Activated naive CD4-positive, alpha-beta T cell treated with anti-CD3 and anti-CD28 coated beads for 36 hours (primary cell): Measurements from ENCODE around the gene SLC6A17. TPM values are rescaled to one million over a fixed set of nuclear protein-coding genes. Genes with fewer than 3 reads are reported as not detected.

Experiments
- CTCF ChIA-PET: fragments of 350-600 bp; sonication (Branson Sonifier 250); formaldehyde crosslinking; loops from one replicate; lab custom pipeline; 2021; ENCODE audit warnings: antibody characterized with exemption; lab: Charles Lee
- DNase-seq: peaks from one replicate; pipeline ENCODE4 v3.0.0-alpha.2; 2020
- H3K27ac Mint-ChIP-seq: one replicate; pipeline ENCODE4 v1.8.0; 2021; ENCODE audit warnings: mild to moderate bottlenecking, mixed read lengths
- H3K27me3 Mint-ChIP-seq: one replicate; pipeline ENCODE4 v1.8.0; 2021; ENCODE audit warnings: low read depth, mixed read lengths
- H3K36me3 Mint-ChIP-seq: one replicate; pipeline ENCODE4 v1.8.0; 2021; ENCODE audit warnings: low read depth, mixed read lengths
- H3K4me1 Mint-ChIP-seq: one replicate; pipeline ENCODE4 v1.8.0; 2021; ENCODE audit warnings: low read depth, mixed read lengths
- H3K4me3 Mint-ChIP-seq: one replicate; pipeline ENCODE4 v1.8.0; 2021; ENCODE audit warnings: mild to moderate bottlenecking, moderate library complexity, mixed read lengths
- H3K9me3 Mint-ChIP-seq: one replicate; pipeline ENCODE4 v1.8.0; 2021; ENCODE audit warnings: mixed read lengths
- intact Hi-C: fragments of 100-400 bp; cut with micrococcal nuclease; formaldehyde crosslinking; loops from one replicate; pipeline ENCODE4 v1.15.1; 2023
- total RNA-seq, 2 experiments: library from RNA; stranded (reverse); gene quantifications; one replicate each; pipeline ENCODE4 v1.2.3, GENCODE V29; 2021

SLC6A17 gene
- total RNA-seq, 2 experiments from 2014 or later = 0.12 TPM; not detected in 1

DNA sequence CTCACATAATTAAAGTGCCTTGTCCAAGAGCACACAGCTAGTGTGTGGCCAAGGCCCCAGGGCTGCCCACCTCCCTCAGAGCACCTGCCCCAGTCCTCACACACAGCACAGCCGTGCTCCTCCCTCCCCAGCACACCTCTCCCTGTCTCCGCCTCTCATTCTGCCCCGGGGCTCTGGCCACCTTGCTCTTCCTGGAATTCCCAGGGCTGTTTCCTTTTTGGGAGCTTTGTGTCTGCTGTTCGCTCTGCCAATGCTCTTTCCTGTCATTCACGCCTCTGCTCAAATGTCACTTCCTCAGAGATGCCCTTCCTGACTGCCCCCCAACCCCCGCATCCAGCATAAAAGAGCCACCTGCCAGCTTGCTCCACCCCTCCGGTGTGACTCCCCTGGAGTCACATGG is 13.3 kb downstream of the SLC6A17 start:
- H3K4me1 Mint-ChIP-seq = no peaks in the 10 kb centered on the region
- CTCF ChIA-PET = interaction anchor here (0.6 to 1.4 kb wide), 3 partner anchors 33 to 670 kb away, joined by 3 to 5 read pairs (median 4); no protein-coding TSS in a partner anchor
- H3K4me3 Mint-ChIP-seq = no peak overlapping the region
- H3K9me3 Mint-ChIP-seq = no peaks in the 10 kb centered on the region
- no peak overlapping the region for H3K27ac Mint-ChIP-seq
- intact Hi-C loops = no loop called here
- no peaks in the 10 kb centered on the region for H3K36me3 Mint-ChIP-seq
- no peak for DNase-seq
- H3K27me3 Mint-ChIP-seq = no peaks in the 10 kb centered on the region

- intact Hi-C loops = no loop called here
- Mint-ChIP-seq H3K27me3 (no peaks in the 10 kb centered on the region), H3K27ac (no peak overlapping the region), H3K9me3 (no peaks in the 10 kb centered on the region), H3K36me3 (no peaks in the 10 kb centered on the region), H3K4me1 (no peaks in the 10 kb centered on the region), H3K4me3 (no peak overlapping the region)
- CTCF ChIA-PET = interaction anchor here (0.6 kb wide), 1 partner anchor 656 kb away, joined by 5 read pairs; no protein-coding TSS in a partner anchor
- no peak for DNase-seq
These were observed 14.5 kb downstream of the SLC6A17 start for GRCh38 chr1:110164725-110165350.

GRCh38 chr1:110165761-110166231 is 15.5 kb downstream of the SLC6A17 start:
- H3K4me1 Mint-ChIP-seq = no peaks in the 10 kb centered on the region
- no peak for DNase-seq
- intact Hi-C loops = no loop called here
- no peaks in the 10 kb centered on the region for H3K36me3 Mint-ChIP-seq
- H3K4me3 Mint-ChIP-seq = no peak overlapping the region
- H3K27me3 Mint-ChIP-seq = no peaks in the 10 kb centered on the region
- no peak overlapping the region for H3K27ac Mint-ChIP-seq
- CTCF ChIA-PET = interaction anchor here (0.6 kb wide), 2 partner anchors 134 to 655 kb away, joined by 4 to 5 read pairs; no protein-coding TSS in a partner anchor
- no peaks in the 10 kb centered on the region for H3K9me3 Mint-ChIP-seq

DNA sequence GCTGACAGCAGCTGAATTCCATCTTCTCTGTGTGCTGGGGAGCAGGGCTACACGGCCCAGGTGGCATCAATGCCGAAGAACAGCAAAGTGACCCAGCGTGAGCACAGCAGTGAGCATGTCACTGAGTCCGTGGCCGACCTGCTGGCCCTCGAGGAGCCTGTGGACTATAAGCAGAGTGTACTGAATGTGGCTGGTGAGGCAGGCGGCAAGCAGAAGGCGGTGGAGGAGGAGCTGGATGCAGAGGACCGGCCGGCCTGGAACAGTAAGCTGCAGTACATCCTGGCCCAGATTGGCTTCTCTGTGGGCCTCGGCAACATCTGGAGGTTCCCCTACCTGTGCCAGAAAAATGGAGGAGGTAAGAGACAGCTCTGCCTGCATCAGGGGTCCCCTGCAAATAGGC is 16.6 kb downstream of the SLC6A17 start:
- Mint-ChIP-seq H3K36me3 (no peaks in the 10 kb centered on the region), H3K4me3 (no peak overlapping the region), H3K27ac (no peak overlapping the region), H3K9me3 (no peaks in the 10 kb centered on the region), H3K27me3 (no peaks in the 10 kb centered on the region), H3K4me1 (no peaks in the 10 kb centered on the region)
- intact Hi-C loops = no loop called here
- DNase-seq = no peak
- CTCF ChIA-PET = interaction anchor here (0.6 to 1.1 kb wide), 3 partner anchors 41 to 614 kb away, joined by 3 to 4 read pairs (median 3); no protein-coding TSS in a partner anchor

DNA sequence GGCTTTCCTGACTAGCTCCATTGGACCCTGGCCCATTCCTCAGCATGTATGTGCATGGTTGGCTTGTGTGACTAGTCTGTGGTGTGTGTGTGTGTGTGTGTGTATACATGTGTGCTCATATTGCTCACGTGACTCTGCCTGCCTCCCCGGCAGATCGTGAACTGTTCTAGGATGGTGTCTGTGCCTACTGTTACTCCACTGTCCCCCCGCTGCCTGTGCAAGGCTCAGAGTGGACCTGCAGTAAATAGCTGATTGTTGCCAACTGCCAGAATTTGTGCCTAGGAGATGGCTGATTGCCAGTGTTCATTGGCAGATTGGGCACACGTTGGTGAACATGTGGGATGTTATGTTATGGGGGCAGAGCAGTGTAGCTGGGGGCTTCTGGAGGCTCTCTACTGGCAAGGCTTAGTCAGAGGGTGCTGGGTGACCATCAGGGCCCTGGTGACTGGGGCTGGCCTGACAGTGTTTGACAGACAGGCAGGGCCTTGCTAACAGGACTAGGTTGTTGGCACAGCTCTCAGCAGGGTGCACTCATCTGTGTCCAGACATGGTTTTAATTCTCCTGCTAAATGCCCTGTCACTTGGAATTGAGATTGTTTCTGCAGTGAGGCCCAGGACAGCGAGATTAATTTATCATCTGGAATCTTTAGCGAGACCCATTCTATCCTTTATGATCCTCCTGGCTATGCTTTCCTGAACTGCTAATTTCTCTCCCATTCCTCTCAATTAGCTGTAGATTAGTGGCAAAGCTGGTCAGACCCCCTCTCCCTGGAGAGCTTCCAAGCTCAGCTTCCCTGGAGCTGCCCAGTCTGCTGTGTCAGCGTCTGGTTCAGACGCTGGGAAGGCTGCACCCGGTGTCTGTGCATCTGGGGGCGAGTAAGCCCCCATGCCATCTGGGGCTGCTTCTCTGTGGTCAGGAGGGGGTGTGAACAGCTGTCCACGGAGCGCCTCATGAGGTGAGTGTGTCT is 20.8 kb downstream of the SLC6A17 start:
- DNase-seq = no peak
- Mint-ChIP-seq H3K36me3 (no peaks in the 10 kb centered on the region), H3K27me3 (no peaks in the 10 kb centered on the region), H3K27ac (no peak overlapping the region), H3K4me3 (no peak overlapping the region), H3K4me1 (no peaks in the 10 kb centered on the region), H3K9me3 (no peaks in the 10 kb centered on the region)
- CTCF ChIA-PET = interaction anchor here (0.6 to 1.0 kb wide), 2 partner anchors 25 to 82 kb away, joined by 3 to 4 read pairs; no protein-coding TSS in a partner anchor
- intact Hi-C loops = no loop called here

GRCh38 chr1:110172001-110172400 is 21.7 kb downstream of the SLC6A17 start:
- H3K36me3 Mint-ChIP-seq = no peaks in the 10 kb centered on the region

DNA sequence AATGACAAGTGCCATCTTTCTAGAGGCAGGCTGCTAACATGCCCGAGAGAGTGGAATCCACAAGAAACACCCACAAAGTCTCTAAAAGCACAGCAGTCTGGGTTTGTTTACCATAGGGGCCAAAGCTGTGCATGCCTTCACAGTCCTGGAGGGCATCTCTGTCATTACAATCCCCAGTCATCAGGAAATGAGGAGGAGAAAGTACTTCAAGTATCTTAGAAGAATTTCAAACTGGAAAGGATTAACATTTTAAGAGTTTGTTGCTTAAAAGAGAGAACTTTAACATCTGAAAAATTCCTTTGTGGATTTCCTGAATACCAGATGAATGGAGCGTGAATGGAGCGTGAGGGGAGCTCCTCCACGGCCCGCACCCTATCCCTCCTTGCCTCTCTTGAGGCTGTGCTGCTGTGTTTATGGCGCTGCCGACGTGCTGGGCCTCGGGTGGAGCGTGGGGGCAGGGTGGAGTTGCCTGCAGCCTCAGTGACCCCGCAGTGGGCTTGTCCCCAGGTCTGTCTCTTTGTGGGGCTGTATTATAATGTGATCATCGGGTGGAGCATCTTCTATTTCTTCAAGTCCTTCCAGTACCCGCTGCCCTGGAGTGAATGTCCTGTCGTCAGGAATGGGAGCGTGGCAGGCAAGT is 23.3 kb downstream of the SLC6A17 start:
- Mint-ChIP-seq H3K4me3 (no peak overlapping the region), H3K27me3 (no peaks in the 10 kb centered on the region), H3K4me1 (no peaks in the 10 kb centered on the region), H3K36me3 (no peaks in the 10 kb centered on the region), H3K27ac (no peak overlapping the region), H3K9me3 (no peaks in the 10 kb centered on the region)
- CTCF ChIA-PET = interaction anchor here (0.8 kb wide), 1 partner anchor 355 kb away, joined by 3 read pairs; no protein-coding TSS in a partner anchor
- intact Hi-C loops = no loop called here
- no peak for DNase-seq

More at GRCh38 chr1:110172001-110172400, 21.7 kb downstream of the SLC6A17 start:
- no peak for DNase-seq
- intact Hi-C loops = no loop called here
- no peaks in the 10 kb centered on the region for H3K4me1 Mint-ChIP-seq
- CTCF ChIA-PET = interaction anchor here (0.5 to 0.9 kb wide), 2 partner anchors 48 to 112 kb away, joined by 3 to 4 read pairs; no protein-coding TSS in a partner anchor
- no peak overlapping the region for H3K4me3 Mint-ChIP-seq
- H3K27me3 Mint-ChIP-seq = no peaks in the 10 kb centered on the region
- H3K27ac Mint-ChIP-seq = no peak overlapping the region
- H3K9me3 Mint-ChIP-seq = no peaks in the 10 kb centered on the region

DNA sequence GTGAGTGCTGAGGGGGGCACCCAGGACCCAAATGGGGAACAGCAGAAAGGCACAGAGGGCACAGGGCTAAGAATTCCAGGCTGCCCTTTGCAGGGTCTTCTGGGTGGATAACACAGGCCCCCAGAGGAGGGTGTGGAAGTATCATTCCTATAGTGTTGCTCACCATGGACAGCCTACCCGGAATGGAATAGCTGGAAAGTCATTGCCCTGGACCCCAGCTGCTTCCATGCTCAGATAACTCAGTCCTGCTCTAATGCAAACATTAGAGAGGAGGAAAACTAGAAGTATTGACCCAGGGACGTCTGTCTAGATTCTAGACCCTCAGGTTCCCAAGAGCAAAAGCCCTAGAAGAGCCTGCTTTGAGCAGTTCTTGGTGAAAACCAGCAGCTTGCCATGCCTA is 24.7 kb downstream of the SLC6A17 start:
- no peaks in the 10 kb centered on the region for H3K4me1 Mint-ChIP-seq
- no peaks in the 10 kb centered on the region for H3K27me3 Mint-ChIP-seq
- CTCF ChIA-PET = interaction anchor here (0.6 kb wide), 1 partner anchor 12 kb away, joined by 3 read pairs; no protein-coding TSS in a partner anchor
- no peak overlapping the region for H3K4me3 Mint-ChIP-seq
- H3K36me3 Mint-ChIP-seq = no peaks in the 10 kb centered on the region
- no peak for DNase-seq
- intact Hi-C loops = no loop called here
- no peaks in the 10 kb centered on the region for H3K9me3 Mint-ChIP-seq
- H3K27ac Mint-ChIP-seq = no peak overlapping the region

DNA sequence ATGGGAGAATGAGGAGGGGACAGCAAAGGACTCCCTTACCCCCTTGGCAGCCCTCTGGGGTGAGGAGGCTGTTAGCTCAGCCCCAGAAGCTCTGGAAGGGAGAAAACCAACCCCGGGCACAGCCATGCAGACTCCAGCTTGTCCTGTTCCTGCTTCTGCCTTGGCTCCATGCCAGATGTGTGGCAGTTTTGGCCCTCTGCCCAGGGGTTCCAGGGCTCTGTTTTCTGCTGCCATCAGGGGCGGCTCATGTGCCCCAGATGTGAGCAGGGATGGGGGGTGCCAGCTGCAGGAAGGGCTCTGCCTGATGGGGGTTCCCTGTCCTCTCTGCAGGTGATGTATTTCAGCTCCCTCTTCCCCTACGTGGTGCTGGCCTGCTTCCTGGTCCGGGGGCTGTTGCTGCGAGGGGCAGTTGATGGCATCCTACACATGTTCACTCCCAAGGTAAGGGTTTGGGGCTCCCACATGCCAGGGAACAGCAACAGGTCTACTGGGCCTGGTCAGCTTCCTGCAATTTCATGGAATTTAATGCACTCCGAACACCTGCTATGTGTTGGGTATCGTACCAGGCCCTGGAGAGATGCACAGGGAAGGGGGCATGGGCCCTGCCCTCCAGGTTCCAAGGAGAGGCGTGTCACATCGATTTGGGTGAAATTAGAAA is 26.1 kb downstream of the SLC6A17 start:
- H3K9me3 Mint-ChIP-seq = no peaks in the 10 kb centered on the region

GRCh38 chr1:110177775-110178174 is 27.5 kb downstream of the SLC6A17 start:
- Mint-ChIP-seq H3K4me3 (no peak overlapping the region), H3K27me3 (no peaks in the 10 kb centered on the region), H3K27ac (no peak overlapping the region), H3K9me3 (no peaks in the 10 kb centered on the region), H3K4me1 (no peaks in the 10 kb centered on the region), H3K36me3 (no peaks in the 10 kb centered on the region)
- DNase-seq = no peak
- CTCF ChIA-PET = no interaction called here
- intact Hi-C loops = no loop called here

More for the DNA sequence above, 26.1 kb downstream of the SLC6A17 start:
- DNase-seq = no peak
- H3K36me3 Mint-ChIP-seq = no peaks in the 10 kb centered on the region
- H3K27ac Mint-ChIP-seq = no peak overlapping the region
- H3K4me1 Mint-ChIP-seq = no peaks in the 10 kb centered on the region
- CTCF ChIA-PET = interaction anchor here (1.1 kb wide), 1 partner anchor 60 kb away, joined by 3 read pairs; no protein-coding TSS in a partner anchor
- intact Hi-C loops = no loop called here
- H3K4me3 Mint-ChIP-seq = no peak overlapping the region
- no peaks in the 10 kb centered on the region for H3K27me3 Mint-ChIP-seq

DNA sequence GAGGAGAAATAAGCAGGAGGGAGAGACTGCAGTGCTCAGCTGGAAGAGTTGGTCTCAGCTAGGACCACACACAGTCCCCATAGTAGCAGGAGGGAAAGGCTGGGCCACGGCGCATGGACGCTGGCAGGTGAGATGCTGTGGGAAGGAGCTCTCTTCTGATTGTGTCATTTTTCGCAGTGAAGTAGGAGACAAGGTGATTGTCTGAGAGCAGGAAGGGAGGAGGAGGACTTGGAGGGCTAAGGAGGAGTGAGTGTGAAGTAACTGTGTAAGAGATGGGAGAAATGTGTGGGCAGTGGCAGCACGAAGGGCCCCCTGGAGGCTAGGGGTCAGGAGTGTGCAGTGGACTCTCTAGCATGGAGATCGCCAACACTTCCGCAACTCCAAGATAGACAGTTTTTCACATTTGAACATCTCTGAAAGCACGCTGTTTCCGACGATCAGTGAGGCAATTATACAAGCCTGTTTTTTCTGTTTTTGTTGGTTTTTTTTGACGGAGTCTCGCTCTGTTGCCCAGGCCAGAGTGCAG is 33.4 kb downstream of the SLC6A17 start:
- Mint-ChIP-seq H3K27ac (no peak overlapping the region), H3K9me3 (no peaks in the 10 kb centered on the region), H3K36me3 (no peaks in the 10 kb centered on the region), H3K4me3 (no peak overlapping the region), H3K27me3 (peaks cover 3% of the 10 kb centered on the region), H3K4me1 (no peaks in the 10 kb centered on the region)
- intact Hi-C loops = no loop called here
- no peak for DNase-seq
- CTCF ChIA-PET = interaction anchor here (0.7 to 1.5 kb wide), 2 partner anchors 13 to 122 kb away, joined by 3 to 5 read pairs; no protein-coding TSS in a partner anchor
